ENCODE measurements around the gene KIF26B.
A peak's percentile ranks its signal among the peaks of the same experiment; 100 is the strongest.

The KIF26B gene

GRCh38 chr1:245153552-245154428 lies 995 bp upstream of the KIF26B start:
- no peaks in the 10 kb centered on the region for H3K9me3 ChIP-seq (ENCODE audit: insufficient read depth, low read length)
- no peak overlapping the region for H3K27ac ChIP-seq (ENCODE audit: low read length)
- peak overlapping the region; percentile 9; the same call in 1 of the 2 replicates for H2AFZ ChIP-seq (ENCODE audit: low read depth, low read length)
- peak overlapping the region; percentile 77 for H3K4me3 ChIP-seq (ENCODE audit: low read length)
- H4K20me1 ChIP-seq (ENCODE audit: insufficient read depth, low read length) = no peaks in the 10 kb centered on the region
- H3K4me2 ChIP-seq (ENCODE audit: low read length) = peak overlapping the region; percentile 81
- peaks cover 6% of the 10 kb centered on the region; the same call in 1 of the 2 replicates for H3K4me1 ChIP-seq (ENCODE audit: low read length)
- TF ChIP-seq EZH2phosphoT487 (IDR thresholded peaks at IDR 0.05; ENCODE audit: low read depth) (no peak), CTCF (IDR thresholded peaks at IDR 0.05; ENCODE audit: low read depth, low read length) (no peak)
- H3K9ac ChIP-seq (ENCODE audit: low read length) = no peak overlapping the region
- H3K36me3 ChIP-seq (replicated peaks; ENCODE audit: low read depth, low read length) = no peaks in the 10 kb centered on the region
- H3K79me2 ChIP-seq (ENCODE audit: low read length) = no peaks in the 10 kb centered on the region
- peaks cover 57% of the 10 kb centered on the region for H3K27me3 ChIP-seq (ENCODE audit: low read depth, low read length)

- Histone ChIP-seq H3K27ac (ENCODE audit: low read length) (no peak overlapping the region), H3K36me3 (replicated peaks; ENCODE audit: low read depth, low read length) (no peaks in the 10 kb centered on the region), H3K79me2 (ENCODE audit: low read length) (no peaks in the 10 kb centered on the region), H3K4me1 (ENCODE audit: low read length) (peaks cover 6% of the 10 kb centered on the region; the same call in 1 of the 2 replicates), H3K4me3 (ENCODE audit: low read length) (peak overlapping the region; percentile 77), H2AFZ (ENCODE audit: low read depth, low read length) (no peak overlapping the region), H3K9me3 (ENCODE audit: insufficient read depth, low read length) (no peaks in the 10 kb centered on the region; the same call in 1 of the 2 replicates), H3K27me3 (ENCODE audit: low read depth, low read length) (peaks cover 69% of the 10 kb centered on the region), H3K9ac (ENCODE audit: low read length) (no peak overlapping the region), H4K20me1 (ENCODE audit: insufficient read depth, low read length) (no peaks in the 10 kb centered on the region), H3K4me2 (ENCODE audit: low read length) (peak overlapping the region; percentile 77)
- TF ChIP-seq CTCF (IDR thresholded peaks at IDR 0.05; ENCODE audit: low read depth, low read length) (no peak), EZH2phosphoT487 (IDR thresholded peaks at IDR 0.05; ENCODE audit: low read depth) (no peak)
Measured at GRCh38 chr1:245155272-245156040, 671 bp downstream of the KIF26B start.

GRCh38 chr1:245156041-245156735 lies 1.4 kb downstream of the KIF26B start:
- H3K4me3 ChIP-seq (ENCODE audit: low read length) = peak overlapping the region; percentile 77
- peak overlapping the region; percentile 51; the same call in 1 of the 2 replicates for H2AFZ ChIP-seq (ENCODE audit: low read depth, low read length)

More at GRCh38 chr1:245156041-245156735, 1.4 kb downstream of the KIF26B start:
- H3K27ac ChIP-seq (ENCODE audit: low read length) = no peak overlapping the region
- H3K27me3 ChIP-seq (ENCODE audit: low read depth, low read length) = peaks cover 69% of the 10 kb centered on the region
- H3K9me3 ChIP-seq (ENCODE audit: insufficient read depth, low read length) = no peaks in the 10 kb centered on the region; the same call in 1 of the 2 replicates
- peaks cover 6% of the 10 kb centered on the region; the same call in 1 of the 2 replicates for H3K4me1 ChIP-seq (ENCODE audit: low read length)
- H3K9ac ChIP-seq (ENCODE audit: low read length) = no peak overlapping the region
- H3K4me2 ChIP-seq (ENCODE audit: low read length) = peak overlapping the region; percentile 77
- no peaks in the 10 kb centered on the region for H3K36me3 ChIP-seq (replicated peaks; ENCODE audit: low read depth, low read length)
- H3K79me2 ChIP-seq (ENCODE audit: low read length) = no peaks in the 10 kb centered on the region
- TF ChIP-seq EZH2phosphoT487 (IDR thresholded peaks at IDR 0.05; ENCODE audit: low read depth) = no peak
- peak; percentile 61 for TF ChIP-seq CTCF (IDR thresholded peaks at IDR 0.05; ENCODE audit: low read depth, low read length)
- H4K20me1 ChIP-seq (ENCODE audit: insufficient read depth, low read length) = no peaks in the 10 kb centered on the region

Measured in OCI-LY3 (cell line).